IMR-90 (cell line): Measurements from ENCODE around the gene FAM219A. TPM values are rescaled to one million over a fixed set of nuclear protein-coding genes. Genes with fewer than 3 reads are reported as not detected.
"Not testable (repeated sequence)": the region's sequence is repeated elsewhere in the genome, so short reads cannot be mapped to it uniquely, and the experiment has no call there.

Experiments
- ATAC-seq: fragments of 200-7000 bp; cut with Tn5 transposase; 2 replicates; pipeline ENCODE4 v1.9.1; 2020; ENCODE audit warnings: low read depth, mild to moderate bottlenecking, moderate library complexity
- BruUV-seq: library from RNA; stranded (reverse); fragments of 400-500 nt; replicated peaks from 2 replicates; lab custom pipeline; 2021; lab: Mats Ljungman, UMichigan
- CTCF ChIA-PET: fragments of 300-600 bp; formaldehyde crosslinking; extraction: SDS; loops from one replicate; lab custom pipeline; 2021; ENCODE audit warnings: antibody characterized with exemption; lab: Yijun Ruan, JAX
- POLR2A ChIA-PET: fragments of 300-600 bp; sonication (Branson Sonifier 250); formaldehyde crosslinking; loops from one replicate; lab custom pipeline; 2022; ENCODE audit warnings: antibody characterized with exemption; ENCODE audit not compliant: unreplicated experiment; lab: Charles Lee
- DNase-seq: peaks from one replicate; pipeline ENCODE4 v3.0.0; 2013
- H2AFZ ChIP-seq: replicated peaks from 2 replicates; pipeline ENCODE3; 2013; ENCODE audit warnings: low read length, mild to moderate bottlenecking; ENCODE audit not compliant: poor library complexity
- H2AK5ac ChIP-seq: 2 replicates; pipeline ENCODE4 v1.6.1; 2013; ENCODE audit warnings: low read depth, low read length, inconsistent platforms
- H2AK9ac ChIP-seq: replicated peaks from 2 replicates; pipeline ENCODE3; 2013; ENCODE audit warnings: mild to moderate bottlenecking, low read depth, low read length, moderate library complexity; ENCODE audit not compliant: poor library complexity
- H2BK120ac ChIP-seq: 2 replicates; pipeline ENCODE4 v1.6.1; 2013; ENCODE audit warnings: low read depth, low read length, inconsistent platforms
- H2BK15ac ChIP-seq: 3 replicates; pipeline ENCODE4 v1.6.1; 2013; ENCODE audit warnings: low read depth, low read length, inconsistent platforms
- H2BK20ac ChIP-seq: 2 replicates; pipeline ENCODE4 v1.6.1; 2013; ENCODE audit warnings: low read depth, mild to moderate bottlenecking, inconsistent platforms, low read length, moderate library complexity
- H2BK5ac ChIP-seq: 2 replicates; pipeline ENCODE4 v1.6.1; 2013; ENCODE audit warnings: mild to moderate bottlenecking, low read depth, low read length, inconsistent platforms; ENCODE audit not compliant: poor library complexity, severe bottlenecking
- H3K14ac ChIP-seq: replicated peaks from 2 replicates; pipeline ENCODE4 v1.6.1; 2013; ENCODE audit warnings: low read depth, low read length, inconsistent platforms
- H3K18ac ChIP-seq: 2 replicates; pipeline ENCODE4 v1.6.1; 2013; ENCODE audit warnings: low read depth, low read length, control low read depth
- H3K23ac ChIP-seq: 2 replicates; pipeline ENCODE4 v1.6.1; 2013; ENCODE audit warnings: low read depth, low read length, inconsistent platforms
- H3K27ac ChIP-seq: 2 replicates; pipeline ENCODE4 v1.5.1; 2013; ENCODE audit warnings: mild to moderate bottlenecking, control low read depth, low read length; ENCODE audit not compliant: insufficient read depth
- H3K27me3 ChIP-seq: 2 replicates; pipeline ENCODE4 v1.6.1; 2013; ENCODE audit warnings: low read length; ENCODE audit not compliant: control insufficient read depth, insufficient read depth
- H3K36me3 ChIP-seq: 2 replicates; pipeline ENCODE4 v1.6.1; 2013; ENCODE audit warnings: low read length, mixed read lengths; ENCODE audit not compliant: control insufficient read depth, insufficient read depth
- H3K4ac ChIP-seq: 2 replicates; pipeline ENCODE4 v1.6.1; 2013; ENCODE audit warnings: low read depth, low read length, inconsistent platforms
- H3K4me1 ChIP-seq: 2 replicates; pipeline ENCODE4 v1.6.1; 2013; ENCODE audit warnings: low read length, mixed read lengths; ENCODE audit not compliant: control insufficient read depth, insufficient read depth
- H3K4me2 ChIP-seq: 2 replicates; pipeline ENCODE4 v1.6.1; 2013; ENCODE audit warnings: low read depth, mild to moderate bottlenecking, control low read depth, low read length, moderate library complexity
- H3K4me3 ChIP-seq: 2 replicates; pipeline ENCODE4 v1.5.1; 2013; ENCODE audit warnings: low read depth, mild to moderate bottlenecking, control low read depth, low read length, moderate library complexity; ENCODE audit not compliant: insufficient read depth
- H3K56ac ChIP-seq: 2 replicates; pipeline ENCODE4 v1.6.1; 2013; ENCODE audit warnings: low read length, inconsistent platforms; ENCODE audit not compliant: insufficient read depth; ENCODE audit errors: extremely low read depth
- H3K79me1 ChIP-seq, 2 experiments: 2 replicates each; pipeline ENCODE4 v1.6.1; 2013; ENCODE audit warnings: low read length in 2 of 2, inconsistent platforms in 1 of 2, low read depth in 1 of 2
- H3K9ac ChIP-seq: 2 replicates; pipeline ENCODE4 v1.6.1; 2013; ENCODE audit warnings: low read depth, low read length, control low read depth
- H3K9me1 ChIP-seq: 2 replicates; pipeline ENCODE4 v1.6.1; 2013; ENCODE audit warnings: low read length, inconsistent platforms; ENCODE audit not compliant: insufficient read depth
- H3K9me3 ChIP-seq: 2 replicates; pipeline ENCODE4 v1.6.1; 2013; ENCODE audit warnings: low read length; ENCODE audit not compliant: control insufficient read depth, insufficient read depth
- H4K20me1 ChIP-seq: 2 replicates; pipeline ENCODE4 v1.6.1; 2013; ENCODE audit warnings: low read length, inconsistent platforms; ENCODE audit not compliant: insufficient read depth
- H4K5ac ChIP-seq: 2 replicates; pipeline ENCODE4 v1.6.1; 2013; ENCODE audit warnings: mild to moderate bottlenecking, low read depth, low read length, control low read depth
- H4K8ac ChIP-seq, 2 experiments: 2 replicates each; pipeline ENCODE4 v1.6.1; 2013; ENCODE audit warnings: low read depth in 2 of 2, low read length in 2 of 2, control low read depth in 1 of 2, inconsistent platforms in 1 of 2
- H4K91ac ChIP-seq: 2 replicates; pipeline ENCODE4 v1.6.1; 2013; ENCODE audit warnings: low read depth, low read length, inconsistent platforms; ENCODE audit not compliant: insufficient read depth
- WGBS, 2 experiments: methylation state at CpG; one replicate each; pipeline versions ENCODE4 v1.1.5 to v1.1.7; 2013; ENCODE audit warnings: missing lambda C conversion rate in 2 of 2; ENCODE audit not compliant: insufficient read length in 1 of 2; ENCODE audit errors: extremely low coverage in 2 of 2; 5-methylcytosine and 5-hydroxymethylcytosine counted together
- dilution Hi-C: fragments of 300-500 bp; cut with HindIII; formaldehyde crosslinking; loops from one replicate; pipeline ENCODE4 v1.14.3; 2018; ENCODE audit warnings: low sequenced_read_pairs; ENCODE audit not compliant: unreplicated experiment
- in situ Hi-C: fragments of 300-500 bp; cut with MboI; formaldehyde crosslinking; loops from 3 replicates; pipeline ENCODE4 v1.14.3; 2019; ENCODE audit warnings: low sequenced_read_pairs, inconsistent platforms, mixed read lengths
- intact Hi-C: fragments of 100-400 bp; cut with micrococcal nuclease; formaldehyde crosslinking; loops from 2 replicates; pipeline ENCODE4 v1.10.0; 2022
- polyA plus RNA-seq, 3 experiments: library from polyadenylated mRNA; depleted of rRNA; stranded (reverse); fragments of >200 nt; gene quantifications; 2 replicates each; pipeline ENCODE4 v1.2.3, GENCODE V29; 2012; ENCODE audit warnings: low replicate concordance in 1 of 3
- total RNA-seq: library from RNA; depleted of rRNA; stranded (reverse); fragments of >200 nt; gene quantifications from 2 replicates; pipeline ENCODE4 v1.2.3, GENCODE V29; 2012

FAM219A gene
- total and polyA plus RNA-seq, 2 of the 4 experiments (the other 2 are of a cell fraction) = 4.8 to 20.8 TPM

- DNase-seq, H4K20me1 ChIP-seq, dilution Hi-C loops, H3K4me1 ChIP-seq, H3K4me2 ChIP-seq, H2BK5ac ChIP-seq, H3K9ac ChIP-seq, H3K9me3 ChIP-seq, H2AK5ac ChIP-seq, H2BK15ac ChIP-seq, H3K14ac ChIP-seq, H3K27ac ChIP-seq, H3K18ac ChIP-seq, H3K4me3 ChIP-seq, H2AFZ ChIP-seq, H4K8ac ChIP-seq, H4K91ac ChIP-seq, H3K9me1 ChIP-seq, H3K36me3 ChIP-seq, in situ Hi-C loops, H3K4ac ChIP-seq, H2BK20ac ChIP-seq, H3K56ac ChIP-seq, intact Hi-C loops, H3K23ac ChIP-seq, H2BK120ac ChIP-seq, BruUV-seq, H3K79me1 ChIP-seq, ATAC-seq, CTCF ChIA-PET, POLR2A ChIA-PET, H4K5ac ChIP-seq, H2AK9ac ChIP-seq: not testable (repeated sequence)
- no CpG with 5 or more reads among the region's 27 CpGs for WGBS, 2 experiments
- peaks cover 19% of the 10 kb centered on the region for H3K27me3 ChIP-seq
These were observed 24.4 kb upstream of the FAM219A start for GRCh38 chr9:34482746-34483145.

- H3K27me3 ChIP-seq = peaks cover 15% of the 10 kb centered on the region
- H4K91ac ChIP-seq, H3K4ac ChIP-seq, H3K23ac ChIP-seq, POLR2A ChIA-PET, H2BK120ac ChIP-seq, H3K56ac ChIP-seq, H4K8ac ChIP-seq, CTCF ChIA-PET, H2AFZ ChIP-seq, H2BK15ac ChIP-seq, H3K4me3 ChIP-seq, BruUV-seq, H3K36me3 ChIP-seq, ATAC-seq, H2AK5ac ChIP-seq, H4K5ac ChIP-seq, H3K27ac ChIP-seq, intact Hi-C loops, H3K4me1 ChIP-seq, H4K20me1 ChIP-seq, DNase-seq, H3K9me3 ChIP-seq, H3K14ac ChIP-seq, H3K18ac ChIP-seq, H2BK5ac ChIP-seq, H2AK9ac ChIP-seq, H3K9me1 ChIP-seq, H3K4me2 ChIP-seq, H3K79me1 ChIP-seq, H3K9ac ChIP-seq, H2BK20ac ChIP-seq, in situ Hi-C loops, dilution Hi-C loops: not testable (repeated sequence)
- WGBS, 2 experiments = no CpG with 5 or more reads among the region's 13 CpGs
These were observed 23.2 kb upstream of the FAM219A start for GRCh38 chr9:34481620-34482019.
